ENCODE results near the gene MYH9.
"Not testable (repeated sequence)": the region's sequence is repeated elsewhere in the genome, so short reads cannot be mapped to it uniquely, and the experiment has no call there.

MYH9 gene

DNA sequence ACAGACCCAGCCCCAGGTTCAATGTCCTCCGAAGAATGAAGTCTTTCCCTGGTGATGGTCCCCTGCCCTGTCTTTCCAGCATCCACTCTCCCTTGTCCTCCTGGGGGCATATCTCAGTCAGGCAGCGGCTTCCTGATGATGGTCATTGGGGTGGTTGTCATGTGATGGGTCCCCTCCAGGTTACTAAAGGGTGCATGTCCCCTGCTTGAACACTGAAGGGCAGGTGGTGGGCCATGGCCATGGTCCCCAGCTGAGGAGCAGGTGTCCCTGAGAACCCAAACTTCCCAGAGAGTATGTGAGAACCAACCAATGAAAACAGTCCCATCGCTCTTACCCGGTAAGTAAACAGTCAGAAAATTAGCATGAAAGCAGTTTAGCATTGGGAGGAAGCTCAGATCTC, 120.7 kb downstream of the MYH9 start:
- Histone ChIP-seq H3K27ac (no peak overlapping the region), H3K27me3 (no peaks in the 10 kb centered on the region), H3K4me3 (no peak overlapping the region), H3K9me3 (replicated peaks in 1 of 11) (no peaks in the 10 kb centered on the region; a peak in 1 of 22 replicates), H3K4me1 (0 out of 20 replicates have a peak, but pooled peaks cover 0 to 6% (median 0%) of the 10 kb centered on the region in 10 experiments), H3K36me3 (peaks cover 0 to 10% (median 8%) of the 10 kb centered on the region in 11 experiments; a peak in 9 of 22 replicates), H4K20me1 (no peaks in the 10 kb centered on the region), H3K9ac (no peak overlapping the region), H3K4me2 (no peak overlapping the region)
- TF ChIP-seq Cebpa-rat (IDR thresholded peaks at IDR 0.05) = no peak

GRCh38 chr22:36263886-36264664, 123.7 kb downstream of the MYH9 start:
- peaks cover 9 to 23% (median 14%) of the 10 kb centered on the region in 10 experiments for H3K4me1 ChIP-seq
- H3K27ac ChIP-seq; H4K20me1 ChIP-seq; H3K4me3 ChIP-seq; H3K9ac ChIP-seq; H3K27me3 ChIP-seq; H3K9me3 ChIP-seq (replicated peaks in 1 of 11): not testable (repeated sequence)
- H3K36me3 ChIP-seq = peaks cover 0 to 10% (median 8%) of the 10 kb centered on the region in 11 experiments; a peak in 9 of 22 replicates
- H3K4me2 ChIP-seq = peak overlapping the region in 1 of 11 experiments; percentile 24; a peak in 1 of 22 replicates

GRCh38 chr22:36263216-36263673, 124.5 kb downstream of the MYH9 start:
- peaks cover 0 to 10% (median 8%) of the 10 kb centered on the region in 11 experiments; a peak in 9 of 22 replicates for H3K36me3 ChIP-seq
- not testable (repeated sequence) for H4K20me1 ChIP-seq; H3K27me3 ChIP-seq; H3K27ac ChIP-seq; H3K9ac ChIP-seq; H3K9me3 ChIP-seq (replicated peaks in 1 of 11); H3K4me2 ChIP-seq; H3K4me3 ChIP-seq
- peaks cover 17 to 31% (median 22%) of the 10 kb centered on the region in 10 experiments for H3K4me1 ChIP-seq

DNA sequence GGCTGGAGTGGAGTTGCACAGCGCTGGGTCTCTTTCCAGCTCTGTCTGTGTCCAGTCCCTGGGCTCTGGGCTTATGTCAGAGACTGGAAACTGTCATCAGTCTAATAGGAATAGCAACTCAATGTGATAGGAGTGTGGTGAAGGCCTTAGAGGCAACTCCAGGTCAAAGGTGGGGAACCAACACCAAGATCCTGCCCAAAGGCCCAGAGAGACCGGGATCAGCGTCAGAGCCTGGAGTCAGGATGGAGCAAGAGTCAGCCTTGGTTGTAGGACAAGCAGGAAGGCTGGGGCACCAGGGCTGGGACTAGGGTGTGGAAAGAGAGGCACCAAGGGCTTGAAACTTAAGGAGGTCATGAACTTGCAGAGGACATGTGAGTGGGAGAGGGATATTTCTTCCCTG, 125.5 kb downstream of the MYH9 start:
- not testable (repeated sequence) for H3K27ac ChIP-seq; H3K9me3 ChIP-seq (replicated peaks in 1 of 11); H3K27me3 ChIP-seq; H4K20me1 ChIP-seq; H3K4me2 ChIP-seq; H3K4me3 ChIP-seq; H3K9ac ChIP-seq
- Histone ChIP-seq H3K36me3 (peaks cover 0 to 10% (median 8%) of the 10 kb centered on the region in 11 experiments; a peak in 9 of 22 replicates), H3K4me1 (peaks cover 19 to 40% (median 28%) of the 10 kb centered on the region in 10 experiments)

GRCh38 chr22:36261675-36262074, 126.1 kb downstream of the MYH9 start:
- H3K4me1 ChIP-seq = peaks cover 19 to 47% (median 30%) of the 10 kb centered on the region in 10 experiments
- not testable (repeated sequence) for H3K27me3 ChIP-seq; H3K9ac ChIP-seq; H4K20me1 ChIP-seq; H3K4me3 ChIP-seq; H3K27ac ChIP-seq; H3K4me2 ChIP-seq; H3K9me3 ChIP-seq (replicated peaks in 1 of 11)
- H3K36me3 ChIP-seq = peaks cover 0 to 10% (median 8%) of the 10 kb centered on the region in 11 experiments; a peak in 9 of 22 replicates

DNA sequence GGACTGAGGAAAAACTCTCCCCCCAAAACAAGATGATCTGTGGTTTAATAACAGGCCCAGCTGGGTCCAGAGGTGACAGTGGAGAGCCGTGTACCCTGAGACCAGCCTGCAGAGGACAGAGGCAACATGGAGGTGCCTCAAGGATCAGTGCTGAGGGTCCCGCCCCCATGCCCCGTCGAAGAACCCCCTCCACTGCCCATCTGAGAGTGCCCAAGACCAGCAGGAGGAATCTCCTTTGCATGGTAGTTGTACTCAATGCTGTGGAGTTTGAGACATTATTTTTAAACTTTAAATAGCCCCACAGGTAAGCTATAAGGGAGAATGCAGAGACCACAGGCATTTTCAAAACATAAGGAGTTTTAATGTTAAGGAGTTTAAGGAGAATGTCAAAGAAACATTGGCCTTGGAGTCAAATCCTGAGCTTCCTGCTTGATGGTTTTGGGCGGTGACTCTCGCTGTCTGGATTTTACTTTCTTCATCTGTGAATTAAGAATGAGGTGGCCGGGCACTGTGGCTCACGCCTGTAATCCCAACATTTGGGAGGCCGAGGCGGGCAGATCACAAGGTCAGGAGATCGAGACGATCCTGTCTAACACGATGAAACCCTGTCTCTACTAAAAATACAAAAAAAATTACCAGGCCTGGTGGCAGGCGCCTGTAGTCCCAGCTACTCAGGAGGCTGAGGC, 128.0 kb downstream of the MYH9 start:
- H3K9me3 ChIP-seq (replicated peaks in 1 of 11) = no peaks in the 10 kb centered on the region
- H3K4me2 ChIP-seq = peak overlapping the region; percentile 71 to 87 (median 81)
- peak overlapping the region in 10 of 11 experiments; percentile 4 to 65 (median 43); a peak in 15 of 22 replicates for H3K27ac ChIP-seq
- no peaks in the 10 kb centered on the region for H3K27me3 ChIP-seq
- H3K4me3 ChIP-seq = no peak overlapping the region
- peak overlapping the region in 4 of 11 experiments; percentile 2 to 53 (median 12); a peak in 4 of 22 replicates for H3K9ac ChIP-seq
- peaks cover 24 to 53% (median 34%) of the 10 kb centered on the region in 10 experiments for H3K4me1 ChIP-seq
- H3K36me3 ChIP-seq = no peaks in the 10 kb centered on the region
- no peaks in the 10 kb centered on the region for H4K20me1 ChIP-seq
- no peak for TF ChIP-seq Cebpa-rat (IDR thresholded peaks at IDR 0.05)

DNA sequence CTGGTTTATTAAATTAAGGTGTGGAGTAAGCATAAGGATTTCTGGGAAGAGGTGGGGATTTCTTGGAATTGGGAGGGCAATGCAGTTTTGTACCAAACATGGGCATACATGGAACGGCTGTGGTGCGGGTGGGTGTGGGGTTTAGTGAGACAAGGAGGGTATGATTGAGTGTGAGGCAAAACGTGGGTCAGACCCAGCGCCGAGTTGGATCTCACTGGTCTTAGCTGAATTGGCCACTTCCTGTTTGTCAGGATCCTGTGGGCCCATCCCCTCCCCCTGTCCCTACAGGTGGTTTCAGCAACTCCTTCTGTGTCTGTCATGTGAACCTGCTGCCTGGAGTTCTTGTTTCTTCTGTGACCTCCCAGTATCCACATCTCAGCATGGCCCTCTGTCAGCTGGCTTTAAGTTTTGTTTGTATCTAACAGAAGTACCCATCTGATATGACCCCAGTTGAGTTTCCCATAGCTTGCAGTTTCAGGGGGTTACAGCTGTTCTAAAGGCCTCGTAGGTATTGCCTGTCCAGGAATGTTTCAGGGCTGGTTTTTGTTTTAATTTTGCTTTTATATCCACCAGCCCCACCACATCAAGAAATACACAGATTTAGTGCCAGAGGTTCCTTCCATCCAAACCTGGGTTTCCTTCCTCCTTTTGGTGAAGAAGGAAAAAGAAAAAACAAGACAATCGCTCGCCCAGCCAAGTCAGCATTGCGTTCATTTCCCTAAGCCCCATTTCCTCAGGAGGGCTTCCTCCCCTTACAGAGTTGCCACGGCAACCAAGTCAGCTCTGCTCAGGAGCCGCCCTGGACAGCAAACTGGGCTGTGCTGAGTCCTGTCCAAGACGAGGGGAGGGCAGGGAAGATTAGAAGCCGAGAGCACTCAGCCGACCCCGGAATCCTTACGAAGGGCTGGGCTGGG, 128.8 kb downstream of the MYH9 start:
- no peak overlapping the region for H3K4me3 ChIP-seq
- peaks cover 32 to 61% (median 42%) of the 10 kb centered on the region in 10 experiments for H3K4me1 ChIP-seq
- TF ChIP-seq Cebpa-rat (IDR thresholded peaks at IDR 0.05) = no peak
- H3K4me2 ChIP-seq = peak overlapping the region; percentile 71 to 87 (median 81)
- no peaks in the 10 kb centered on the region for H3K27me3 ChIP-seq
- peak overlapping the region in 10 of 11 experiments; percentile 4 to 65 (median 43); a peak in 18 of 22 replicates for H3K27ac ChIP-seq
- no peaks in the 10 kb centered on the region for H4K20me1 ChIP-seq
- H3K9me3 ChIP-seq (replicated peaks in 1 of 11) = no peaks in the 10 kb centered on the region
- H3K9ac ChIP-seq = peak overlapping the region in 7 of 11 experiments; percentile 2 to 53 (median 16); a peak in 8 of 22 replicates
- H3K36me3 ChIP-seq = no peaks in the 10 kb centered on the region

- Histone ChIP-seq H3K27ac (peak overlapping the region in 9 of 11 experiments; percentile 4 to 65 (median 44); a peak in 11 of 22 replicates), H3K4me3 (no peak overlapping the region), H3K9ac (peak overlapping the region in 2 of 11 experiments; percentile 16 to 53; a peak in 2 of 22 replicates), H3K4me1 (peaks cover 41 to 64% (median 50%) of the 10 kb centered on the region in 10 experiments), H3K9me3 (replicated peaks in 1 of 11) (no peaks in the 10 kb centered on the region), H3K4me2 (peak overlapping the region; percentile 71 to 87 (median 81)), H3K27me3 (no peaks in the 10 kb centered on the region), H3K36me3 (no peaks in the 10 kb centered on the region), H4K20me1 (no peaks in the 10 kb centered on the region)
- no peak for TF ChIP-seq Cebpa-rat (IDR thresholded peaks at IDR 0.05)
Observed at GRCh38 chr22:36257948-36258670, 129.7 kb downstream of the MYH9 start.

Measured in BLaER1 treated with 17β-estradiol and CSF1 and Interleukin-3, amounts not matched to agents 10 nM and 100 nM (cell line).